ENCODE measurements around the gene KAT6B.
"Not testable (repeated sequence)": the region's sequence is repeated elsewhere in the genome, so short reads cannot be mapped to it uniquely, and the experiment has no call there.

The KAT6B gene

DNA sequence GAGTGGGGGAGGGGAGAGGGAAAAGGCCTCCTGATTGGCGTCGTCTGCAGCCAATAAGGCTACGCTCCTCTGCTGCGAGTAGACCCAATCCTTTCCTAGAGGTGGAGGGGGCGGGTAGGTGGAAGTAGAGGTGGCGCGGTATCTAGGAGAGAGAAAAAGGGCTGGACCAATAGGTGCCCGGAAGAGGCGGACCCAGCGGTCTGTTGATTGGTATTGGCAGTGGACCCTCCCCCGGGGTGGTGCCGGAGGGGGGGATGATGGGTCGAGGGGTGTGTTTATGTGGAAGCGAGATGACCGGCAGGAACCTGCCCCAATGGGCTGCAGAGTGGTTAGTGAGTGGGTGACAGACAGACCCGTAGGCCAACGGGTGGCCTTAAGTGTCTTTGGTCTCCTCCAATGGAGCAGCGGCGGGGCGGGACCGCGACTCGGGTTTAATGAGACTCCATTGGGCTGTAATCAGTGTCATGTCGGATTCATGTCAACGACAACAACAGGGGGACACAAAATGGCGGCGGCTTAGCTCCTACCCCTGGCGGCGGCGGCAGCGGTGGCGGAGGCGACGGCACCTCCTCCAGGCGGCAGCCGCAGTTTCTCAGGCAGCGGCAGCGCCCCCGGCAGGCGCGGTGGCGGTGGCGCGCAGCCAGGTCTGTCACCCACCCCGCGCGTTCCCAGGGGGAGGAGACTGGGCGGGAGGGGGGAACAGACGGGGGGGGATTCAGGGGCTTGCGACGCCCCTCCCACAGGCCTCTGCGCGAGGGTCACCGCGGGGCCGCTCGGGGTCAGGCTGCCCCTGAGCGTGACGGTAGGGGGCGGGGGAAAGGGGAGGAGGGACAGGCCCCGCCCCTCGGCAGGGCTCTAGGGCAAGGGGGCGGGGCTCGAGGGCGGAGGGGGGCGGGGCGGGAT, at the start of gene KAT6B:
Gene KAT6B, plus strand, starts transcription at position 459 of the 903 bp plus-strand sequence. CDS start 16,258 bp downstream, outside the sequence.
- peak; percentile 99 for DNase-seq

DNA sequence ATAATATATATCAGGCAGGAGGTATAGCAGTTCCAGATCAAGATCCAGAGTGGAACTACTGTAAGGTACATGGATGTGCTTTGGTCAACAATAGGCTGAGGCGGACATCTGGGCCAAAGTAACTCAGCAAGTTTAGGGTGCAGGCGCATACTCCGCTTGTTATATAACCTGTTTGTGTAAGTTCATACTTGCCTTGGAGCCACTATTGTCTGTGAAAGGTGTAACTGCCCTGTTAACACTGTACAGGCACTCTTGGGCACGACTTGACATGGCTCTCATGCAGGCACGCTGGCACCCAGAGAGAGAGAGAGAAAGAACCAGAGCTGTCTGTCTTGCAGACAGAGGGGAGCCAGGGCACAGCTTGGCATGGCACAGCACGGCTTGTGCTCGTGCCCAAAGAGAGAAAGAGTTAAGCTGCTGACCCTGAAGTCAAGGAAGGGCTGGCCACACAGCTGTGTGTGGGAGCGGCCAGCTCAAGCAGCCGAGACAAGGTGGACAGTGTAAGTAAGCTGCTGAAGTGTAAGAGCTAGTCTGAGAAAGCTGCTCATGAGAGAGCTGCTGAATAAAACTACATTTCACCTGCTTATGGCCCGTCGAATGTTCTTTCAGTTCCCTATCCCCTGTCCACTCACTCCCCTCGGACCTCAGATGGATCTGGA, 47.8 kb upstream of the KAT6B start:
- no peak for DNase-seq

DNA sequence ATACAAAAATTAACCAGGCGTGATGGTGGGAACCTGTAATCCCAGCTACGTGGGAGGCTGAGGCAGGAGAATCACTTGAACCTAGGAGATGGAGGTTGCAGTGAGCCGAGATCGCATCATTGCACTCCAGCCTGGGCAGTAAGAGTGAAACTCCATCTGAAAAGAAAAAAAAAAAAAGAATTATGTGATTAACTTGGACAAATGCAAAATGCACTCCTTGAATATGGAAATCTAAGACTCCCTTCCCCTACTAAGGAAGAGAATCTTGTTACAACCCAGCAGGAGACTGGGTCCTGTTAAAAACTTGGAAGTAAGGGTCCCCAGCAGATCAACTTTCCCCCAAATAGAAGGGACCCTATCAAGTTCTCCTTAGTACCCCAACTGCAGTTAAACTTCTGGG, 44.5 kb upstream of the KAT6B start:
- DNase-seq = not testable (repeated sequence)

DNA sequence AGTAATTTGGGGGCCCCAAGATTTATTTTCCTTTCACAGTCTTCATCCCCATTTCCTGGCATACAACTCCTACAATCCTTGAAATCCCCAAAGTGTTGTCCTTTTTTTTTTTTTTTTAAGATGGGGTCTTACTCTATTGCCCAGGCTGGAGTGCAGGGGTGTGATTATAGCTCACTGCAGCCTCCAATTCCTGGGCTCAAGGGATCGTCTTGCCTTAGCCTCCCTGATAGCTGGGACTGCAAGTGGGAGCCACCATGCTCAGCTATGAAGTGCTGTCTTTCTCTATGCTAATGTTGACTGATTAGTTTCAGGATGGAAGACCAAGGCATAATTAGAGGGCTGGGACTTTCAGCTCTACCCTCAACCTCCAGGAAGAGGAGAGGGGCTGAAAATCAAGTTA, 41.9 kb upstream of the KAT6B start:
- DNase-seq = no peak

DNA sequence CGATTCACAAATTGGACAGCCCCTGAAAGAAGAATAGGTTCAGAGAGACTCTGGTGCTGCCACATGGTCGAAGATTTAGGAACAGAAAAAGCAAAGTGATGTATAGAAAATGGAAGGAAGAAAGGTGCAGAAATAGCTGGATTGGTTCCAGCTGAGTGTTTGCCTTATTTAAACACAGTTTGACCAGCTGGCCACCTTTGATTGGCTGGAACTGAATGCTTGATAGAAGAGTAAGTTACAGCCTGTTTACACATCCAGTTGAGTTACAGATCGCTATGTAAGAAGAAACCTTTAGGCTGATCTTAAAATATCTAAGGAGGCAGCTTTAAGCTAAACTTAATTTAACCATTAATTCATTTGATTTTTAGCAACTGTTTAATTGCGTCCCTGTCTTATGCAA, 40.3 kb upstream of the KAT6B start:
- DNase-seq = no peak

DNA sequence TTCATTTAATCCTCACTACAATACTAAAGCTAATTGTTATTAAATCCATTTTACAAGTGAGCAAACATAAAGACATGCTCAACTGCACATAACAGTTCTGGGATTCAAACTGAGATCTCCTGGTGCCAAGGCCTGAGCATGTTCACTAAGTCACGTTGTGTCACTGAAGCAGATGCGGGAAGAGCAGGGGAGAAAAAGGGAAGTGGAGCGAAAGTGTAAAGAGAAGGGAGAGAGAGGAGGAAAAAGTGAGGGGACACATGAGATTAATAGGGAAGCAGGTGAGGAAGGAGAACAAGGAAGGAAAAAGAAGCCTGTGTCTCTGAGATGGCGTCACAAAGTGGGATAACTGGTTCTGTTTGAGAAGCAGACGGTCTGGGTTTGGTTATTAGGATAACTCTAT, 38.9 kb upstream of the KAT6B start:
- DNase-seq = no peak

DNA sequence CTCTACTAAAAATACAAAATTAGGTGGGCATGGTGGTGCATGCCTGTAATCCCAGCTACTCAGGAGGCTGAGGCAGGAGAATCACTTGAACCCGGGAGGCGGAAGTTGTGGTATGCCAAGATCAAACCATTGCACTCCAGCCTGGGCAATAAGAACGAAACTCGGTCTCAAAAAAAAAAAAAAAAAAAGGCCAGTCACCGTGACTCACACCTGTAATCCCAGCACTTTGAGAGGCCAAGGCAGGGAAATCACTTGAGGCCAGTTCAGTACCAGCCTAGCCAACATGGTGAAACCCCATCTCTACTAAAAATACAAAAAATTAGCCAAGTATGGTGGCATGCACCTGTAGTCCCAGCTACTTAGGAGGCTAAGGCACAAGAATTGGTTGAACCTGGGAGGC, 34.4 kb upstream of the KAT6B start:
- not testable (repeated sequence) for DNase-seq

DNA sequence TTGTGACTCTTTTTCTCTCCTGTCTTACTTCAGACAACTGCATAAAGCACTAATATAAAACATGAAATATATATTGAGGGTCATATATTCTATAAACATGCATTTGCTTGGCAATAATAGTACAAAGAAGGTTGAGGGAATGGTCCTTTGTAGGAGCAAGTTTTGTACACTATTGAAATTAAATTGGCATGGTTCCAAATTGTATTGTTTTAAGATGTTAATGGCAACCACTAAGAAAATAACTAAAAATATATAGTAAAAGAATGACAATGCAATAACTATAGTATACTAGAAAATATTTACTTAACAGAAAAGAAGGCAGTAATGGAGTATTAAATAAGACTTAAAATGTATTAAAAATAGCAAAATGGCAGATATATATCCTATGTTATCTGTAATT, 33.7 kb upstream of the KAT6B start:
- no peak for DNase-seq

DNA sequence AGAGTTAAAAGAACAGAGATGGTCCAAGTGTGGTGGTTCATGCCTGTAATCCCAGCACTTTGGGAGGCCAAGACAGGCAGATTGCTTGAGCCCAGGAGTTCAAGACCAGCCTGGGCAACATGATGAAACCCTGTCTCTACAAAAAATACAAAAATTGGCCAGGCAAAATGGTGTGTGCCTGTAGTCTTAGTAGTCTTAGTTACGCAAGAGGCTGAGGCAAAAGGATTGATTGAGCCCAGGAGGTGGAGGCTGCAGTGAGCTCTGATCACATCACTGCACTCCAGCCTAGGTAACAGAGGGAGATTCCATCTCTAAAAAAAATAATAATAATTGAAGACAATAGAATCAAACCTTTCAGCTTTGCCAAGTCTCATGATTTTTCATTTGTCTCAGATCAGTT, 33.2 kb upstream of the KAT6B start:
- not testable (repeated sequence) for DNase-seq

DNA sequence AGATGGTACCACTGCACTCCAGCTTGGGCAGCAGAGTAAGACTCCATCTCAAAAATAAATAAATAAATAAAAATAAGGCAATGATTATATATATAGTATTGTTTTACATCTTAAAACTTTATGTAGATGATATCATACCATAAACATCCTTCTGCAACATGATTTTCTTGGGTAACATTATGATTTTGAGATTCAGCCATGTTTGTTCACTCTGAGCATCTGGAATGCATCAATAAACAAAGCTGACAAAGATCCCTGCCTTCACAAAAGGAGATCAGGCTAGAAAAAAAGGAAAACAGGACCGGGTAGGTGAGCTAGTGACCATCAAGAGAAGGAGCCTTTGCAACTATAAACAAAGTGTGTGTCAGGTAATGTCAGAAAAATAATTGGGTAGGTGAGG, 31.9 kb upstream of the KAT6B start:
- no peak for DNase-seq

DNA sequence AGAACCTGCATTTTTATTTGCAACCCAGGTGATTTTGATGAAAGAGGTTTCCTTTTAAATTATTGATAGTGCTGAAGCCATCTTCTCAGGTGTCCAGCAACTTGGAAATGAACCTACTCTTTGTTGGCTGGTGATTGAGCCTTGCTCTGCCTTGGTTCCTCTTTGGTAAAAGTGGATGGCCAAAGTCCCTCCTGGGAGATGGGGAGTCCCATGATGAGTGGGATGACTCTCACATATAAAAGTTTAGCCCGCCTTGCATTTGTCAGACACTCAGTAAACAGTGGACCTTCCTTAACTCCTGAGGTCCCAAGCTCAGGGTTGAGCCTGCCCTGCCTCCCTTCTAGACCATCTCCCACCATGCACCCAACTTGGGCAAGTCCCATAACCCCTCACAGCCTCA, 28.9 kb upstream of the KAT6B start:
- DNase-seq = no peak

DNA sequence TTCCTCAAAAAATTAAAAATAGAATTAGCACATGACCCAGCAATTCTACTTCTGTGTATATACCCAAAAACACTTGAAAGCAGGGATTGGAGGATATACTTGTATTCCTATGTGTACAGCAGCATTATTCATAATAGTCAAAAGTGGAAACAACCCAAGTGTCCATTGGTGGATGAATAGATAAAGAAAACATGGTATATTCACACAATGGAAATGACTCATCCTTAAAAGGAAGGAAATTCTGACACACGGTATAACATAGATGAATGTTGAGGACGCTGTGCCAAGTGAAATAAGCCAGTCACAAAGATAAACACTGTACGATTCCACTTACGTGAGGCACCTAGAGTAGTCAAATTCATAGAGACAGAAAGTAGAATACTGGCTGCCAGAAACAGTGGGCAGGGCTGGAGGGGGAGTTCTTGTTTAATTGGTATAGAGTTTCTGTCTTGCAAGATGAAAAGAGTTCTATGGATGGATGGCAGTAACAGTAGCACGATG, 26.6 kb upstream of the KAT6B start:
- no peak for DNase-seq

DNA sequence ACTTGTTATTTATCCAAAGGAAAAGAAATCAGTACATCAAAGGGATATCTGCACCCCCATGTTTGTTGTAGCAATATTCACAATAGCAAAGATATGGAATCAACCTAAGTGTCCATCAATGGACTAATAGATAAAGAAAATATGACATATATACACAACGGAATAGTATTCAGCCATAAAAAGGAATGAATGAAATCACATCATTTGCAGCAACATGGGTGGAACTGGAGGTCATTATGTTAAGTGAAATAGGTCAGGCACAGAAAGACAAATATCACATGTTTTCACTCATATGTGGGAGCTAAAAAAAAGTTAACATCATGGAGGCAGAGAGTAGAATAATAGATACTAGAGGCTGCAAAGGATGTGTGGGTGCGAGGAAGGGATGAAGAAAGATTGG, 25.0 kb upstream of the KAT6B start:
- no peak for DNase-seq

DNA sequence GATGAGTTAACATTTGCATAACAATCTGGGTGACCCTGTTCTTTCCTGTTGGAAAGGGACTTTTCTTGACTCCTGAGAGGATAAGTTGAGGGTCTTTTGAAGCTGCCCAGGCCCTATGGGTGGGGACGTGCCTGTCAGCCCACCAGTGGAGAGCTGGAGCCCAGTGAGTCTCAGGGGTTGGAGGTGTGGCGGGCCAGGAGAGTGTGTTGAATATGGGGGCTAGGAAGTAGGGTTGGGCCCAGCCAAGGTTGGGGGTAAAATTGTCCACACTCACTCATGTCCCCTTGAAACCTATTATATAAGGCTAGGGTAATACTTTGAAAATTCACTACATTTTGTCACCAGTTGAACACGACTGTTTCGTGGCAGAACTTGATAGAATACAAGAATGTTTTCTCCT, 17.9 kb upstream of the KAT6B start:
- no peak for DNase-seq

DNA sequence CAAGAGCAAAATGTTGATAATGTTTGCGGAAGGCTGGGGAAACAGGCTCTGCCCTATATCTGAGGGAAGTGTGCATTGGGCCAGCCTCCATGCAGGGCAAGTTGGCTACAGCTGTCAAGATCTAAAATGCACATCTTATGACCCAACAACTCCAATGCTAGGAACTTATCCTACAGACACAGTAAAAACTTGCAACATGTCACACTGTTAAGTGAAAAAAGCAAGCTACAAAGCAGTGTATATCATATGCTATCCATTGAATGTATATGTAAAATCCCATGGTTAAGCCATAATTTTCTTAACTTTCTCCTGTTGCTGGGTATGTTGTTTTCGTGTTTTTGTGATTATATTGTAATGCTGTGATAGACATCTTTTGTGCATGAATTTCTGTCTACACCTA, 16.3 kb upstream of the KAT6B start:
- no peak for DNase-seq

DNA sequence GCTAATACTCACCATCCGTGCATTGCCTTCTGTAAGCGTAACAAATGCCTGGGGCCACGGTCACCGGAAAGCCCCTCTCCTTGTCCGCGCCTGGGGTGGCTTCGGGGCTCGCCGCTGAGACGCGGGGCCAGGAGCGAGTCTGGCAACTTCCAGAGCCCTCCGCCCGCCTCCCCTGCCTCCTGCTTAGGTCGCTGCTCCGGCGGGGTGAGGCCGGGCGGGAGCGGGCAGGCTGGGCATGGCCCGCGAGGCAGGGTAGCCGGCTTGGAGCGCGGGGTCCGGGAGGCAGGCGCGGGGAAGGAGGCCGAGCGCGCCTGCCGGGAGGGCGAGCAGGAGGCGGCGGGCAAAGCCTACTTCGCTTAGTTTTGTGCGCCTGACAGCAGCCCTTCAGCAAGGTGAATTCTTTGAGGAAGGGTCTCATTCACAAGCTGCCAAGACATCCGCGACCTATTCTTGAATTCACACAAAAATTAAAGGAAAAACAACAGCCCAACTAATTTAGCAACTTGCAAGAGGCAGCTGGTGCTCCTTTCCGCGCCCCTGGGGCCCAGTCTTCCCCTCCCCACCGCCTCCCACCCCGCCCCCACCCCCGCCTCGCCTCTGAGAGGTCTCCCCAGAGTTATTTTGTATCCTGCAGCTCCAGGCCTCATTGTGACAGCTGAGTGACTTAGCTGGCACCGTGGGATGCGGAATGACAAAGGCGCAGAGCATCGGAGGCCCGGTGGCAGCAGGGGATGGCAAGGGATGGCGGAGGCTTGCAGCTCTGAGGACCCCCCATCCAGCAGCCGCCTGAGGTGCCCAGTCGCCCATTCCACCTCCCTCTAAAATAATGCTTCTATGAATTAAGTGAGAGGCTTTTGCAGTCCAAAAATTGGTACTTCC, 12.8 kb upstream of the KAT6B start:
- no peak for DNase-seq

DNA sequence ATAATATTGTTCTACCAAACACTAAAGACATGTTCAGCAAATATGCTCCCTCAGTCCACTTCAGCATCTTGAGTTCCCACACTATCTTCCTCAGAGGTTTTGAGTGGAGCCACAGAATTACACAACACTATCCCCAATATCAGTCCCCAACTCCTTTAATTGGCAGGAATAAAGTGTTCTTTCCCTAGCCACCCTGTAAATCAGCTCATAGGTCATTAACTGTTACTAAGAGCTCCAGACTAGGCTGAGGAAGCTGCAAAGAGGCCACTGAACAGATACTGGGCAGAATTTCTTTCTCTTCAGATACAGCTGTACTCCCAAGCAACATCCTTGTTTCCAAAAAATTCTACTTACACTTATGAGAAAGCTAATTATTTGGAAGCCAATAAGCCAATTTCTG, 11.6 kb upstream of the KAT6B start:
- DNase-seq = no peak

DNA sequence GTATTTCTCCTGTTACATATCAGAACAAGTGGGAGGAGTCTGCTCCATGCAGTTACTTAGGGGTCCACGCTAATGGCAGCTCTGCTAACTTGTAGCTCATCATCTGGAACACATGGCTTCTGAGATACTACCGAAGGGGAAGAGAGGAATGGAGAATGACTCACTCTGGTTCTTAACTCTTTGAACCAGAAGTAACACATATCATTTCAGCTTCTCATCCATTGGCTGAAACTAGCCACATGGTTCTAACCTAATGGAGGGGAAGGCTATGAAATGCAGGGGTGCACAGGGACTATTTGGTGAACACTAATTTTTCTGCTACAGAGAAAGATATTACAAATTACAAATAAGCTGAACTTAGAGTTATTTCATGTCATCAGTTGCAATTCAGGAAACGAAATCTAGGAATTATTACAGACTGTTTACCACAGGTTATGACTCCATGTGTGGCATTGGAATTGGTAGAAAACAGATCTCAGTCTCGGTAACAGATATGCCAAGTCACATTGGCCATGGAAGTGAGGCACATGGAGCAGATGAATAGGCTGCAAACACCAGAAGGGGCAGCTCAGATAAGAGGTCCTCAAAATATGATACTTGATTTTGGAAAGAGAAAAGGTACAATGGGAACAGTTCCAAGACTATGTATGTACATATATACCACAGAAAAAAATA, 9.4 kb upstream of the KAT6B start:
- no peak for DNase-seq

DNA sequence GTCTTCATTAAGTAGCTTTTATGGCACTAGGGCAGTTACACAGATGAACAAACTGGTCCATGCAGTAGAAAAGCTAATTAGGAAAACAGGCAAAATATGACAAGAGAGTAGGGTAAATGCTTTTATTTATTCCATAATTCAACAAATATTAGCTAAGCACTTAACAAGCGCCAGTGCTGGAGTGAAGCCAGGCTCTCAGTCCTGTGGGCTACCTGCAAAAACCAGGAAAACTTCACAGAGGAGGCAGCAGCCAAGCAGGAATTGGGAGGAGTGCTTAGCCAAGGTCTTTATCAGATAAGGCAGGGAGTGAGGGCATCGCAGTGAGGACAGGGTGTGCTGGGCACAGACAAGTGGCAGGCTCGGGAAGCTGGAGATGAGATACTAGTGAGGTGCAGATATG, 4.9 kb upstream of the KAT6B start:
- no peak for DNase-seq

DNA sequence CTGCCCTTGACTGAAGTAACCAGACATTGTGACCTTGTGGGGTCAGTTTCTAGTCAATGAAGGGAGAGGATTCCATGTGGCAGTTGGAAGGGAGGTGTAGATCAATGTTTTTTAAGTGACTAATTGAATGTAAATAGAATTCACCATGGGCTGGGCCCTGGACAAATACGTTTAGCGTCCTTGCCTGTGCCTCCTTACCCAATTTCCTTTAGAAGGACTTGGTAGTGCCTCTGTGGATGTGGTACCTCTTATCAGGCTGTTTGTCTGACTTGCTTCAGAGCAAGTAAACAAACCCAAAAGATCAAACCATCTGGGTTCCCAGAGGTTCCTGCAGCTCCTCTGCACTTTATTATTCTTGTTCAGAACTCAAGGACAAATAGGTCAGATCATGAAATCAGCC, 4.3 kb upstream of the KAT6B start:
- no peak for DNase-seq

DNA sequence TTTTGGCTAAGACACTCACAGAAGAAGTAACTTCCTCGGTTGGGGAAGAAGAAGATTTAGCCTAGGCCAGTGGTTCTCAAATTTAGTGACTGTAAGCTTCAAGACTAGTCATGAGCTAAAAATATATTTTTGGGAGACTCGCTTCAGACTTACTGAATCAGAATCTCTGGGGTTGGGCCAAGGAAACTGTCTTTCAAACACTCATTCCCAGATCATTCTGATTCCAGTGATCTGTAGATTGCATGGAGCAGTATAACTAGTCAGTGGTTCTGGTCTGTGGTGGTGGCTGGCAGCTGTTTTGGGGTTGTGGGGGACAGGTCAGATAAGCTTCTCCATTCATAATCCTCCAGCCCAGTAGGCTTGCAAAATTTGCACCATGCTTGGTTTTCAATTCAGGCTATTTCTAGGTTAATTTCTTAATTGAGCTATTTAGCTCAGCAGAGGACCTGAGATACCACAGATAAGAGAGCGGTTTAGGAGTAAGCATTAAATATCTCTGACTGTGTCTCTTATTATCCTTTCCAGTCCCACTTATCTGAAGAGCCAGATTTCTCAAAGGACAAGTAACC, 3.8 kb upstream of the KAT6B start:
- no peak for DNase-seq

DNA sequence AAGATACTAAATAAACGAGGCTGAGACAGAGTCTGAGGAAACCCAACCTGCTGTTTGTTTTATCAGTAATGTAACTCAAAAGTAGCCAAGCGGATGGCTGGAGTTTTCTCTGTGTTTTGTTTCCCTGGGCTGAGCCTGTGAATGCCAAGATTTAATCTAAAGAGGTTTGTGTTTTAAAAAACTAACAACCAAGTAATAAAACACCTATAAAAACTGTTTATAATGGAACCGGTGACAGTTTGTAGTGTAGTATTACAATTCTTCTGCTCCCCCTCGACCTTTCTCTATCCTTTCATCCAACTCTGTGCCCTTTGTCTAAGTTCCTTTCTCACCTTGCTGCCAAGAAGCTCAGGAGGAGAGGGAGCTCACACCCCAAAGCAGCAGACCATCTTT, 2.6 kb upstream of the KAT6B start:
- no peak for DNase-seq

All from NCI-H446 treated with DMSO at 0.1 percent for 48 hours (cell line).